H1 (cell line): ENCODE data around the gene HS2ST1.

ENCODE experiments used
- BACH1 ChIP-seq: IDR thresholded peaks from 2 replicates; pipeline ENCODE4 v1.6.1; 2012; ENCODE audit warnings: low read length, improper control_type of control experiment
- CTCF ChIP-seq, 3 experiments: IDR thresholded peaks; 1 replicate in 2 of 3; 2 replicates in 1 of 3; pipeline versions ENCODE4 v1.5.1 to v1.6.1; 2011; ENCODE audit warnings: low read length in 3 of 3, mild to moderate bottlenecking in 3 of 3, inconsistent platforms in 2 of 3, low read depth in 1 of 3, moderate library complexity in 1 of 3; ENCODE audit not compliant: insufficient read depth in 1 of 3; ENCODE audit errors: control extremely low read depth in 1 of 3
- MAX ChIP-seq: IDR thresholded peaks from 2 replicates; pipeline ENCODE4 v1.6.1; 2012; ENCODE audit warnings: inconsistent platforms
- POLR2A ChIP-seq, 2 experiments: IDR thresholded peaks; 1 replicate in 1 of 2; 2 replicates in 1 of 2; pipeline ENCODE4 v1.6.1; 2011; ENCODE audit warnings: low read depth in 2 of 2, low read length in 2 of 2, mild to moderate bottlenecking in 2 of 2; ENCODE audit errors: control extremely low read depth in 1 of 2
- SP1 ChIP-seq: IDR thresholded peaks from 2 replicates; pipeline ENCODE4 v1.6.1; 2011; ENCODE audit warnings: low read depth, low read length
- TAF1 ChIP-seq: IDR thresholded peaks from 2 replicates; pipeline ENCODE4 v1.6.1; 2011; ENCODE audit warnings: mild to moderate bottlenecking, low read depth, low read length

- TF ChIP-seq CTCF (IDR thresholded peaks at IDR 0.05; ENCODE audit: control extremely low read depth in 1 of 3, insufficient read depth in 1 of 3, low read depth in 1 of 3, low read length in 3 of 3) = no peak
- no peak for TF ChIP-seq TAF1
- TF ChIP-seq BACH1 = no peak
- TF ChIP-seq POLR2A (IDR thresholded peaks at IDR 0.05; ENCODE audit: control extremely low read depth in 1 of 2, low read depth in 2 of 2, low read length in 2 of 2) = no peak
- no peak for TF ChIP-seq MAX
- no peak for TF ChIP-seq SP1
Measured at GRCh38 chr1:87132284-87132870, 217.9 kb downstream of the HS2ST1 start.
